T-helper 1 cell treated with Interleukin-12 subunit alpha and Interleukin-12 subunit beta and Interleukin-4 antibody, amounts not matched to agents 30 μg/mL and 1 μg/mL, for 36 hours (primary cell): ENCODE data around the gene PDZD7.

ENCODE experiments used
- H3K27ac Mint-ChIP-seq: one replicate; pipeline ENCODE4 v1.8.0; 2021; ENCODE audit warnings: mild to moderate bottlenecking, mixed read lengths
- H3K27me3 Mint-ChIP-seq: one replicate; pipeline ENCODE4 v1.8.0; 2021; ENCODE audit warnings: low read depth, mixed read lengths
- H3K36me3 Mint-ChIP-seq: one replicate; pipeline ENCODE4 v1.8.0; 2021; ENCODE audit warnings: low read depth, mixed read lengths
- H3K4me1 Mint-ChIP-seq: one replicate; pipeline ENCODE4 v1.8.0; 2021; ENCODE audit warnings: low read depth, mixed read lengths
- H3K4me3 Mint-ChIP-seq: one replicate; pipeline ENCODE4 v1.8.0; 2021; ENCODE audit warnings: mild to moderate bottlenecking, moderate library complexity, mixed read lengths
- H3K9me3 Mint-ChIP-seq: one replicate; pipeline ENCODE4 v1.8.0; 2021; ENCODE audit warnings: mixed read lengths

Gene PDZD7

GRCh38 chr10:101065481-101066145 lies 34.7 kb upstream of the PDZD7 start:
- H3K4me3 Mint-ChIP-seq, result no peak overlapping the region
- peaks cover 12% of the 10 kb centered on the region for H3K4me1 Mint-ChIP-seq
- H3K9me3 Mint-ChIP-seq, result no peaks in the 10 kb centered on the region
- H3K27me3 Mint-ChIP-seq, result peaks cover 48% of the 10 kb centered on the region
- H3K36me3 Mint-ChIP-seq, result no peaks in the 10 kb centered on the region
- H3K27ac Mint-ChIP-seq, result no peak overlapping the region

DNA sequence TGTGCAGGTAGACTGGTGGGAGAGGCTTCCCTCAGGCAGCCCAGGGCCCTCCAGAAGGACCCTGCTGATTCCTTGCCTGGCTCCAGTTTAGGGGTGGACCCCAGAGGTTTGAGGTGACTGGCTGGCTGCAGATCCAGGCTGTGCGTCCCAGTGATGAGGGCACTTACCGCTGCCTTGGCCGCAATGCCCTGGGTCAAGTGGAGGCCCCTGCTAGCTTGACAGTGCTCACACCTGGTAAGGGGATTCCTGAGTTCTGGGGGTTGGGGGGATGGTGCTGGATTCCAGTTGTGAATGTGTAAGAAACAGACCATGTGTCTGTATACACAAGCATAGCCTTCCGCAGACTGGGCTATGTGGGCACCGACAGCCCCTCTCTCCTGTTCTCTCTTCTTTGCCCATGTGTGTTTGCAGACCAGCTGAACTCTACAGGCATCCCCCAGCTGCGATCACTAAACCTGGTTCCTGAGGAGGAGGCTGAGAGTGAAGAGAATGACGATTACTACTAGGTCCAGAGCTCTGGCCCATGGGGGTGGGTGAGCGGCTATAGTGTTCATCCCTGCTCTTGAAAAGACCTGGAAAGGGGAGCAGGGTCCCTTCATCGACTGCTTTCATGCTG lies 33.6 kb upstream of the PDZD7 start:
- Mint-ChIP-seq H3K27me3 (peaks cover 48% of the 10 kb centered on the region), H3K9me3 (no peaks in the 10 kb centered on the region), H3K27ac (no peak overlapping the region), H3K4me1 (peaks cover 18% of the 10 kb centered on the region), H3K4me3 (peak overlapping the region; percentile 4), H3K36me3 (no peaks in the 10 kb centered on the region)

GRCh38 chr10:101063548-101064414 lies 32.9 kb upstream of the PDZD7 start:
- Mint-ChIP-seq H3K4me3 (no peak overlapping the region), H3K27me3 (peaks cover 48% of the 10 kb centered on the region), H3K9me3 (no peaks in the 10 kb centered on the region), H3K36me3 (no peaks in the 10 kb centered on the region), H3K27ac (no peak overlapping the region), H3K4me1 (peaks cover 22% of the 10 kb centered on the region)

DNA sequence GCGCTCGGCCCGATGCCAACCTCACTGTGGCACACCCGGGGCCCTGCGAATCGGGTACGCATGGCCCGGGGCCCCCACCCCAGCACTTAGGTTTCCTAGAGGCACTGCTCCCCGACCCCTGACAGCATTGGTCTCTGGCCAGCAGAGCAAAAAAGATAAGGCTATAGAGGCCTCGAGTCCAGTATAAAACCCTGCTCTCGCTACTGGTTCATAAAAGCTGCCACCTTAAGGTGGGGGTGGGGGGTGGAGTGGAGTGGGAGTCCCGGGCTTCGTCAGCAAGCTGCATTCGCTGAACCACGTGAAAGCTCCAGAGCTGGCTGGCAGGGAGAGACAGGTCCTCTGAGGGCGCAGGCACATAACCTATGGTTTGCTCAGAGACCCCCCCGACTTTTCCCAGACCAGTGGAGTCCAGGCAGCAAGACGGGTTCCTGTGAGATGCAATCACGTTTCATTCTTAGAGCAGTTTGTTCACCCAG lies 32.2 kb upstream of the PDZD7 start:
- Mint-ChIP-seq H3K4me3 (no peak overlapping the region), H3K27me3 (peaks cover 48% of the 10 kb centered on the region), H3K9me3 (no peaks in the 10 kb centered on the region), H3K4me1 (peaks cover 25% of the 10 kb centered on the region), H3K27ac (no peak overlapping the region), H3K36me3 (no peaks in the 10 kb centered on the region)

- Mint-ChIP-seq H3K9me3 (no peaks in the 10 kb centered on the region), H3K4me3 (peak overlapping the region; percentile 34), H3K27me3 (peaks cover 42% of the 10 kb centered on the region), H3K4me1 (peaks cover 23% of the 10 kb centered on the region), H3K27ac (no peak overlapping the region), H3K36me3 (no peaks in the 10 kb centered on the region)
Observed at GRCh38 chr10:101062232-101063049, 31.5 kb upstream of the PDZD7 start.

- Mint-ChIP-seq H3K4me3 (peak within 1 kb of the TSS; percentile 87), H3K27me3 (peaks cover 38% of the 10 kb centered on the region), H3K27ac (peak within 1 kb of the TSS; percentile 81), H3K4me1 (peaks cover 21% of the 10 kb centered on the region), H3K36me3 (peaks cover 2% of the 10 kb centered on the region), H3K9me3 (no peaks in the 10 kb centered on the region)
Observed at GRCh38 chr10:101061624-101062231, 30.8 kb upstream of the PDZD7 start, which contains the start of gene KAZALD1. Gene KAZALD1, plus strand, starts transcription at chr10:101061989. Its CDS starts 604 bp downstream, at chr10:101062593.

- H3K9me3 Mint-ChIP-seq, result no peaks in the 10 kb centered on the region
- H3K27ac Mint-ChIP-seq, result peak overlapping the region; percentile 81
- H3K4me1 Mint-ChIP-seq, result peaks cover 21% of the 10 kb centered on the region
- peaks cover 5% of the 10 kb centered on the region for H3K36me3 Mint-ChIP-seq
- H3K27me3 Mint-ChIP-seq, result peaks cover 31% of the 10 kb centered on the region
- H3K4me3 Mint-ChIP-seq, result peak overlapping the region; percentile 87
Observed at GRCh38 chr10:101060951-101061623, 30.2 kb upstream of the PDZD7 start.

DNA sequence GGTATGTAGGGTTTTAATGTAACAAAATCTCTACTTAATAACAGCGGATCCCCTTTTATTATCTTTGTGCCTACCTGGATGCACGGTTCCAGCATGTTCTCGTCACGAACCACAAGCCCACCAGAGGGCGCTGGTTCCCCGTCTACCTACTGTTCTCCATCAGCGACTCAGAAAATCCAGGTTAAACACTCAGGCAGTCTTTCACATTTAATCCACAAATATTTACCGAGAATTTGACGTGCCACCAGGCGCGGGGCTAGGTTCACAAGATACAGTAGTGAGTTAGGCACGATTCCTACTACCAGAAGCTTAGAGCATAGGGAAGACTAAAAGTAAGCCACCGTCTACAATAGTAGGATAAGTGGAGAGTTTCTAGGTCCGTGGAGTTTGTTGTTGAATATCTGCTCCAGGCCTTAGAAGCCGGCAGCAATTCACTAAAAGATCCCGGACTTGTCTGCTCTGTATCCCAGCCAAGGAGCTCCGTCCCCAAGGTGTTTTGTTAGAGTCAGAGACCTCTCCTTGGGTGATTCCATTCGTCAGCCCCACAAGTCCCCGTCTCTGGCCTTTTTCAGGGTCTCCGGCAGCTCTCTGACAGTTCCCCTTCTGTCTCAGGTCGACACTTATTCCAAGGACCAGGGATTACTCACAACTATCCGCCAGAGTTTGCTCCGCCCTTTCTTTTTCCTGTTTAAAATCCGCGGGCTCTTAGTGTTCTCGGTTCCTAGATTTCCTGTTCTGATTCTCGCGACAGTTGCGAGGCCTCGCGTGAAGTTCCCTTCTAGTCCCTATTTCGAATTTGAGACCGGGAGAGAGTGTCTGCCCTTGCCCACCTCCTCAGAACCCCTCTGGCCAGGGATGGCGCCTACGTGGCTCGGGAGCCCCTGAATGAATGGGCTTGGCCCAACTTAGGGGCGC lies 29.4 kb upstream of the PDZD7 start:
- H3K27me3 Mint-ChIP-seq, result peaks cover 23% of the 10 kb centered on the region
- H3K4me1 Mint-ChIP-seq, result peaks cover 22% of the 10 kb centered on the region
- H3K36me3 Mint-ChIP-seq, result peaks cover 5% of the 10 kb centered on the region
- peak overlapping the region; percentile 87 for H3K4me3 Mint-ChIP-seq
- no peaks in the 10 kb centered on the region for H3K9me3 Mint-ChIP-seq
- peak overlapping the region; percentile 85 for H3K27ac Mint-ChIP-seq

- H3K36me3 Mint-ChIP-seq, result peaks cover 10% of the 10 kb centered on the region
- H3K27me3 Mint-ChIP-seq, result no peaks in the 10 kb centered on the region
- H3K4me1 Mint-ChIP-seq, result peaks cover 22% of the 10 kb centered on the region
- no peaks in the 10 kb centered on the region for H3K9me3 Mint-ChIP-seq
- no peak overlapping the region for H3K4me3 Mint-ChIP-seq
- no peak overlapping the region for H3K27ac Mint-ChIP-seq
Observed at GRCh38 chr10:101056365-101057151, 25.6 kb upstream of the PDZD7 start.

DNA sequence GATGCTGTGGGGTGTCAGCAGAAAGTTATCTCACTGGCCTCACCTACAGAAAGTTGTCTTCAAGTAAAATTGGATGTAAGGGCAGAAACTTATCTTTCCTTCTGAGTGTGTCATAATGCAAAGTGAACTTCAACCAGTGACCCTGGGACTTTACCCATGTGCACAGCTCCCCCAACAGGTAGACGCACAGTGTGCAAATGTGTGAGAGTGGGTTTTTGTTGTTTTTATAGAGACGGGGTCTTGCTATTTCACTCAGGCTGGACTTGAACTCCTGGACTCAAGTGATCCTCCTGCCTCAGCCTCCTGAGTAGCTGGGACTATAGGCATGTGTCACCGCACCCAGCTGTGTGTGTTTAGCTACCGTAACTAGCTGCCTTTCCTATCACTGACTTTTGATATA lies 24.5 kb upstream of the PDZD7 start:
- Mint-ChIP-seq H3K27ac (no peak overlapping the region), H3K27me3 (peaks cover 7% of the 10 kb centered on the region), H3K4me3 (no peak overlapping the region), H3K4me1 (peaks cover 23% of the 10 kb centered on the region), H3K9me3 (no peaks in the 10 kb centered on the region), H3K36me3 (peaks cover 10% of the 10 kb centered on the region)

DNA sequence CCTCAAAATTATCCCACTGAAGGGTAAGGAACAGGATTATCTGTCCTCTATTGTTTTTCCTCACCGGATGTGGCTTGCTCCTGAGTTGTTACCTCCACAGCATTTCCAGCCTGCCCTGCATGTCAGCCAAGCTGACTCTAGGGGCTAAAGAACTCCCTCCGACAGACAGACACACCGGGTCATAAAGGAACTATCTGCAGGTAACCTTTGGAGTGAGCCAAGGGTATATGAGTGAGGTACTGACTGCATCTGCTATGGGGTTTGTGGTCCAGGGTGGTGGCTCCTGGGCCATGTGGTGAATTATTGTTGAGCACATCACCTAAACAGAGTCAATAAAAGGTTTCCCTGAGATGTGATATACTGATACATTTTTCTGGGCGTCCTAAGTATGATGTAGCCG lies 23.9 kb upstream of the PDZD7 start:
- no peaks in the 10 kb centered on the region for H3K9me3 Mint-ChIP-seq
- no peak overlapping the region for H3K4me3 Mint-ChIP-seq
- H3K27ac Mint-ChIP-seq, result no peak overlapping the region
- peaks cover 10% of the 10 kb centered on the region for H3K36me3 Mint-ChIP-seq
- peaks cover 11% of the 10 kb centered on the region for H3K27me3 Mint-ChIP-seq
- peaks cover 22% of the 10 kb centered on the region for H3K4me1 Mint-ChIP-seq

DNA sequence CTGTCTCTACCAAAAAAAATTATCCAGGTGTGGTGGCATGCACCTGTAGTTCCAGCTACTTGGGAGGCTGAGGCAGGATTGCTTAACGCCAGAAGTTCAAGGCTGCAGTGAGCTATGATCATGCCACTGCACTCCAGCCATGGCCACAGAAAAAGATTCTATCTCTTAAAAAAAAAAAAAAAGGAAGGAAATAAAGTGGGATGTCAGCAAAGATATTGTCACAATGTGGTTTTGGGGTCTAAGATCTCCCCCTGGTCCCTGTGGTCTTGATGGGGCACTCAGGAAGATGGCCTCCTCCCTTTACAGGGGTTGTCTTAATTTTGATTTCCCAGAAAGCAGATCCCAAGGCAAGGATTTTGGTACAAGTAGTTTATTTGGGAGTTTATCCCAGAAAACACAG lies 23.4 kb upstream of the PDZD7 start:
- Mint-ChIP-seq H3K4me3 (no peak overlapping the region), H3K27ac (no peak overlapping the region), H3K27me3 (peaks cover 16% of the 10 kb centered on the region), H3K36me3 (peaks cover 10% of the 10 kb centered on the region), H3K4me1 (peaks cover 17% of the 10 kb centered on the region), H3K9me3 (no peaks in the 10 kb centered on the region)
